ENCODE measurements around the gene TBC1D10B. TPM values are rescaled to one million over a fixed set of nuclear protein-coding genes. Genes with fewer than 3 reads are reported as not detected.

Gene TBC1D10B
- total RNA-seq, 4 donors from 2014 or later = 26.6 to 38.1 (median 33.5) TPM

GRCh38 chr16:30369091-30369937, 980 bp downstream of the TBC1D10B start:
- Histone ChIP-seq H3K9me3 (no peaks in the 10 kb centered on the region), H3K27me3 (no peaks in the 10 kb centered on the region), H3K36me3 (peaks cover 2 to 10% of the 10 kb centered on the region in 2 donors), H3K27ac (peak overlapping the region in 2 of 3 donors; percentile 24 to 32), H3K4me1 (peaks cover 16 to 37% of the 10 kb centered on the region in 2 donors), H3K4me3 (replicated peaks in 1 of 3) (peak overlapping the region; percentile 35 to 87 (median 75))
- peak in 1 of 2 donors; percentile 23 for DNase-seq
- TF ChIP-seq CTCF (IDR thresholded peaks at IDR 0.05) (no peak), POLR2A (IDR thresholded peaks at IDR 0.05) (no peak)
- 1 to 2% methylated on average over 13 to 20 of the region's 45 CpGs for WGBS, 2 donors
- intact Hi-C loops (cut with DNase I) = no loop called here

- TF ChIP-seq POLR2A (IDR thresholded peaks at IDR 0.05) (no peak), CTCF (IDR thresholded peaks at IDR 0.05) (no peak)
- DNase-seq = no peak
- Histone ChIP-seq H3K9me3 (no peaks in the 10 kb centered on the region), H3K4me1 (peaks cover 16 to 37% of the 10 kb centered on the region in 2 donors), H3K27me3 (no peaks in the 10 kb centered on the region), H3K4me3 (replicated peaks in 1 of 3) (peak overlapping the region; percentile 35 to 87 (median 75)), H3K27ac (peak overlapping the region in 2 of 3 donors; percentile 24 to 32), H3K36me3 (peaks cover 2 to 12% of the 10 kb centered on the region in 2 donors)
- 0 to 28% methylated on average over 1 to 4 of the region's 4 CpGs for WGBS, 2 donors
- intact Hi-C loops (cut with DNase I) = no loop called here
These were observed 1.6 kb downstream of the TBC1D10B start for GRCh38 chr16:30368792-30369090.

- Histone ChIP-seq H3K36me3 (peaks cover 2 to 12% of the 10 kb centered on the region in 2 donors), H3K4me1 (peaks cover 16 to 37% of the 10 kb centered on the region in 2 donors), H3K4me3 (replicated peaks in 1 of 3) (peak overlapping the region; percentile 35 to 87 (median 75)), H3K27ac (peak overlapping the region in 1 of 3 donors; percentile 24), H3K27me3 (no peaks in the 10 kb centered on the region), H3K9me3 (no peaks in the 10 kb centered on the region)
- no peak for TF ChIP-seq POLR2A (IDR thresholded peaks at IDR 0.05)
- no peak for TF ChIP-seq CTCF (IDR thresholded peaks at IDR 0.05)
- intact Hi-C loops (cut with DNase I) = no loop called here
- DNase-seq = no peak
- WGBS, 2 donors = 2 to 3% methylated on average over 7 to 8 of the region's 8 CpGs
These were observed 2.0 kb downstream of the TBC1D10B start for GRCh38 chr16:30368122-30368791.

- Histone ChIP-seq H3K9me3 (no peaks in the 10 kb centered on the region), H3K27me3 (no peaks in the 10 kb centered on the region), H3K4me3 (replicated peaks in 1 of 3) (no peak overlapping the region), H3K36me3 (peaks cover 2 to 12% of the 10 kb centered on the region in 2 donors), H3K27ac (no peak overlapping the region), H3K4me1 (peaks cover 16 to 37% of the 10 kb centered on the region in 2 donors)
- no peak for DNase-seq
- TF ChIP-seq POLR2A (IDR thresholded peaks at IDR 0.05) = no peak
- no peak for TF ChIP-seq CTCF (IDR thresholded peaks at IDR 0.05)
- intact Hi-C loops (cut with DNase I) = no loop called here
- WGBS, 2 donors = 72 to 86% methylated on average over 8 to 9 of the region's 10 CpGs
These were observed 2.8 kb downstream of the TBC1D10B start for GRCh38 chr16:30367349-30368009.
